NOMO-1 treated with DMSO at 0.1 percent for 48 hours (cell line): ENCODE data around the gene MTERF2.
"Not testable (repeated sequence)": the region's sequence is repeated elsewhere in the genome, so short reads cannot be mapped to it uniquely, and the experiment has no call there.

Source experiments
- DNase-seq: peaks from one replicate; lab custom pipeline; 2025; ENCODE audit not compliant: unreplicated experiment; lab: John Stamatoyannopoulos, UW

The MTERF2 gene, protein sequence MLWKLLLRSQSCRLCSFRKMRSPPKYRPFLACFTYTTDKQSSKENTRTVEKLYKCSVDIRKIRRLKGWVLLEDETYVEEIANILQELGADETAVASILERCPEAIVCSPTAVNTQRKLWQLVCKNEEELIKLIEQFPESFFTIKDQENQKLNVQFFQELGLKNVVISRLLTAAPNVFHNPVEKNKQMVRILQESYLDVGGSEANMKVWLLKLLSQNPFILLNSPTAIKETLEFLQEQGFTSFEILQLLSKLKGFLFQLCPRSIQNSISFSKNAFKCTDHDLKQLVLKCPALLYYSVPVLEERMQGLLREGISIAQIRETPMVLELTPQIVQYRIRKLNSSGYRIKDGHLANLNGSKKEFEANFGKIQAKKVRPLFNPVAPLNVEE

GRCh38 chr12:106986625-106987389 lies at the start of gene MTERF2:
Gene MTERF2 (minus strand): TSS chr12:106987146. CDS start chr12:106978714, 8,432 bp downstream.
- peak; percentile 78 for DNase-seq

- DNase-seq = no peak
Observed at GRCh38 chr12:107035733-107036132, 48.8 kb upstream of the MTERF2 start.

- DNase-seq = no peak
Observed at GRCh38 chr12:107033758-107034739, 47.1 kb upstream of the MTERF2 start.

DNA sequence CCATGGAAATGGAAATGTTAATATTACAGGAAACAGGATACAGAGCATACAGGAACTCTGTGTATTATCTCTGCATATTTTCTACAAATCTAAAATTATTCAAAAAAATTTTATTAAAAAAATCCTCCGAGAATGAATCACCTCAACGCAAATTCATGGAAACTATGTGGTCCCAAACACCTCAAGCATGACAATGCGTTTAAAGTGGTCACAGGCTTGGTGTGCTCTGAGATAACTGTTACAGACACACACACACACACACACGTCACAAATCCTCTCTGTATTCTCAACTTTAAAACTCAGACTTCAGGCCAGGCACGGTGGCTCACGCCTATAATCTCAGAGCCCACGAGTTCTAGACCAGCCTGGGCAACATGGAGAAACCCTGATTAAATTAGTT lies 45.3 kb upstream of the MTERF2 start:
- DNase-seq = no peak

GRCh38 chr12:107031061-107031460 lies 44.1 kb upstream of the MTERF2 start:
- DNase-seq = no peak

DNA sequence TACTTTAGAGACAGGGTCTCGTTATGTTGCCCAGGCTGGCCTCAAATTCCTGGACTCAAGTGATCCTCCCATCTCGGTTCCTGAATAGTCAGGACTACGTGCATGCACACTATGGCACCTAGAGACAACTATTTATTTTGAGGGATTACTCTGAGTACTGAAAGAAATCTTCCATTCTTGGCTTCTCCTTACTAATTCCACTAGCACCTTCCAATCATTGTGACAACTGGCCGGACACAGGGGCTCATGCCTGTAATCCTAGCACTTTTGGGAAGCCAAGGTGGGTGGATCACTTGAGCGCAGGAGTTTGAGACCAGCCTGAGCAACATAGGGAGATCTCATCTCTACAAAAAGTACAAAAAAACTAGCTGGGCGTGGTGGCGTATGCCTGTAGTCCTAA lies 42.1 kb upstream of the MTERF2 start:
- DNase-seq = no peak

- no peak for DNase-seq
Observed at GRCh38 chr12:107027636-107028053, 40.7 kb upstream of the MTERF2 start.

DNA sequence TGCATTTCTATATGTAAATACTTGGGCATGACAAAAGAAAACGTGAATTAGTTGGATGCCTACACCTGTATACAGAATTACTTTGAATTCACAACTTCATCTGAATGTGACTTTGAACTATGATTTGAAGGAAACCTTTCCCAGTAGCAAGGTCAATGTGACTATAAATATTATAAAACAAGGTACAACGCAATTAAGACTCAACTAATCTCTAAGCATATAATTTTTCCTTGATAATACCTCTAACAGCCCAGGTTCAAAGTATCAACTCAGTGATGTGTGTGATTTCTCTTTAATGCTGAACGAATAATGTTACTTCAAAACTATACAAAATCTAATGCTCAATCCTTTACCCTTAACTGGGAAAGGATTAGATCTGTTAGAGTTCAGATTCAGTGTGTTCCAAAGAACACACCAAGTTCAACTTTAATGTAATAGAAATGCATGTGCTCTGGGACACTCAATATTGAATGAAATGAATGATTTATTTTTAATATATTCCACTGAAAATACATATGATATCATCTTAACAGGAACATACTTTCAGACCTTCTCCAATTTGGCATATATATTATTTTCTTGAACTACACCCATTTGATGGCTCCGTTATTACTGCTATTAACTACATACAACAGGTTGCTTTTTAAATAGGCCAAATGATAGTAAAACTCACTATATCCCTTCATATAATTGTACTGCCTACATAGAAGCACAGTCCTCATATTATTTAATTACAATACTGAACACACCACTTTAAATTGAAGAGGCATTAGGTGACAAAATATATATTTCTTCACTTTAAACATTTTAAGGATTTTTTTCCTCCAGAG lies 40.1 kb upstream of the MTERF2 start:
- no peak for DNase-seq

DNA sequence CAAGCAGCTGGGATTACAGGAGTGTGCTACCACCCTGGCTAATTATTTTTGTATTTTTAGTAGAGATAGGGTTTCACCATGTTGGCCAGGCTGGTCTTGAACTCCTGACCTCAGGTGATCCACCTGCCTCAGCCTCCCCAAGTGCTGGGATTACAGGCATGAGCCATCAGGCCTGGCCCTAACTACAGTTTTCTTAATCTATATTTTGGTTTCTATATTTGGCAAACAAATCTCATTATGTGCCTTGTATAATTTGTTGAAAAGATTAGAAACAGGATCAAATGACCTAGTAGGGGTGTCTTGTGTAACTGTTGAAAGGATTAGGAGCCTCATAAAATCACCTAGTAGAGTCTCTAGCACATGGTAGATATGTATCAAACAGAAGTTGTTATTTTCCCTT lies 39.4 kb upstream of the MTERF2 start:
- DNase-seq = not testable (repeated sequence)

- no peak for DNase-seq
Observed at GRCh38 chr12:107025671-107026070, 38.7 kb upstream of the MTERF2 start.

DNA sequence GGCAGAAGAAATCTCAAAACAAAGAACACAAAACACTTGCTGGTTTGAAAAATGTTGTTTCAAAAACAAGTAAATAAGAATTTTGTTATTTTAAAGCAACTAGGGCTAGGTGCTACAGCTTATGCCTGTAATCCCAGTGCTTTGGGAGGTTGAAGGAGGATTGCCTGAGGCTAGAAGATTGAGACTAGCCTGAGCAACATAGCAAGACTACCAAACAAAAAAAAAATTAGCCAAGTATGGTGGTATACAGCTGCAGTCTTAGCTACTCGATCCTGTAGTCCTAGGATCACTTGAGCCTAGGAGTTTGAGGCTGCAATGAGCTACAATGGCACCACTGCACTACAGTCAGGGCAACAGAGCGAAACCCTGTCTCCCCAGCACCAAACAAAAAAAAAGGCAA lies 32.6 kb upstream of the MTERF2 start:
- no peak for DNase-seq

DNA sequence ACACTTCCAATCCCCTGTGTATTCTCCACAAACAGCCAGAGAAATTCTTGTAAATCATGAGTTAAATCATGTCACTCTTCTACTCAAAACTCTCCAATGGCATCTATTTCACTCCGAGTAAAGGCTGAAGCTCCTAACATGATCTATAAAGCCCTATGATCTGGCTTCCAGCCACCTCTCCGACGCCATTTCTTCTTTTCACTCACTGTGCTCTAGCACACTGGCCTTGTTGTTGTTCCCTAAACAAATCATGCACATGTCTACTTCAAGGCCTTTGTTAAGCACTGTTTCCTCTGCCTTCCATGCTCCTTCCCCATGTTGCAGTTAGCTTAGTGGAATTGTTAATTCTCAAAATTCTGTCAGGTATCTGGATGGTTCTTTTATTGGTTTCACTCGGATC lies 30.1 kb upstream of the MTERF2 start:
- DNase-seq = no peak

GRCh38 chr12:107014055-107014454 lies 27.1 kb upstream of the MTERF2 start:
- DNase-seq = no peak

GRCh38 chr12:107012736-107013425 lies 25.9 kb upstream of the MTERF2 start:
- DNase-seq = no peak

GRCh38 chr12:107011519-107011918 lies 24.6 kb upstream of the MTERF2 start:
- DNase-seq = no peak

DNA sequence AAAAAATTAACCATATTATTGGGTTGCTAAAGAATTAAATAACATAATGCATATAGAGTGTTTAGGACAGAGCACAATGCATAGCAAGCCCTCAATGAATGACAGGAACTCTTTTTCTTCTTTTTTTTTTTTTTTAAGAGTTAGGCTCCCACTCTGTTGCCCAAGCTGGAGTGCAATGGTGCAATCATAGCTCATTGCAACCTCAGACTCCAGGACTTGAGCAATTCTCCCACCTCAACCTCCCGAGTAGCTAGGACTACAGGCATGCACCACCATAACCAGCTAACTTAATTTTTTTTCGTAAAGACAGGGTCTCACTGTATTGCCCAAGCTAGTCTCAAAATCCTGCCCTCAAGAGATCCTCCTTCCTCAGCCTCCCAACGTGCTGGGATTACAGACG lies 20.5 kb upstream of the MTERF2 start:
- DNase-seq = no peak

DNA sequence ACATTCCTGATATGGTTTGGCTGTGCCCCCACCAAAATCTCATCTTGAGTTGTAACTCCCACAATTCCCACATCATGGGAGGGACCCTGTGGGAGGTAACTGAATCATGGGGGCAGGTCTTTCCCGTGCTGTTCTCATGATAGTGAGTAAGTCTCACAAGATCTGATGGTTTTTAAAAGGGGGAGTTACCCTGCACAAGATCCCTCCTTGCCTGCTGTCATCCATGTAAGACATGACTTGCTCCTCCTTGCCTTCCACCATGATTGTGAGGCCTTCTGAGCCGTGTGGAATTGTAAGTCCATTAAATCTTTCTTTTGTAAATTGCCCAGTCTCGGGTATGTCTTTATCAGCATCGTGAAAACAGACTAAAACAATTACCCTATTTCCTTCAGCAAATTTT lies 15.7 kb upstream of the MTERF2 start:
- not testable (repeated sequence) for DNase-seq

DNA sequence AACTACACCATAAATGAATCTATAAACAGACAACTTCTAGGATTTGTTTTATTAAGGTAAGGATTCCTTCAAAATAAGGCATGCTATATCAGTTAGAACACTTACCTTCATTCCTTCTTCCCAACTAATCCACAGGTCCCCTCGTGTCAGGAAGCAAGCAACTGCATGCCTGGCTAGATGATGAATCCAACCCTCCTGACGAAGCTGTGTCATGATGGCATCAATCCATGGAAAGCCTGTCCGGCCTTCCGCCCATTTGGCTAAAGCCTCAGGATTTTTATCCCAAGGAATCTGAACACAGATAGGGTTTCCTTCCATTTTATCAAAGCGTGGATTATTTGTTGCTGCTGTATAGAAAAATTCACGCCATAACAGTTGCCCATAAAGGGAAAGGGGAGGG lies 12.5 kb upstream of the MTERF2 start:
- DNase-seq = no peak

DNA sequence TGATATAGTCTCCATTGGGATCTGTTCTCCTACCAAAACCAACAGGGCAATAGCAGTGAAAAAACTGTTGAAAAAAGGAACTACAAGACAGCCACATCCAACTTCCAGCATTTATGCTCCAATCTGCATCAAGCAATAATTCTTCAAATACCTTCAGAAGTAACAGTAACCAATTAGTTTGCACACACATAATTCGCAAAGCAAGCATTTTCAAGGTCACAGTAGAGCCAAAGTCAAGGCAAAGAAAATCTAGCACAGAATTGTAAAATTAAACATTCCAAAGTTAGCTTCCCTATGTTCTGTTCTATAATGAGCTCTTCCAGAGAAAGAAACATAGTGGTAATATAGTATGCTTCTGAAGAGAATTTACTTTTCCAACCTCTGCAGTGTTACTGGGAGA lies 11.0 kb upstream of the MTERF2 start:
- no peak for DNase-seq

GRCh38 chr12:106996102-106996501 lies 9.2 kb upstream of the MTERF2 start:
- not testable (repeated sequence) for DNase-seq
